GM19455 (cell line): ENCODE measurements around the gene SEC14L2.

ENCODE experiments used
- ATAC-seq: cut with Tn5 transposase; IDR thresholded peaks from one replicate; pipeline ENCODE4 v1.9.1; 2021; ENCODE audit not compliant: unreplicated experiment

Gene SEC14L2

DNA sequence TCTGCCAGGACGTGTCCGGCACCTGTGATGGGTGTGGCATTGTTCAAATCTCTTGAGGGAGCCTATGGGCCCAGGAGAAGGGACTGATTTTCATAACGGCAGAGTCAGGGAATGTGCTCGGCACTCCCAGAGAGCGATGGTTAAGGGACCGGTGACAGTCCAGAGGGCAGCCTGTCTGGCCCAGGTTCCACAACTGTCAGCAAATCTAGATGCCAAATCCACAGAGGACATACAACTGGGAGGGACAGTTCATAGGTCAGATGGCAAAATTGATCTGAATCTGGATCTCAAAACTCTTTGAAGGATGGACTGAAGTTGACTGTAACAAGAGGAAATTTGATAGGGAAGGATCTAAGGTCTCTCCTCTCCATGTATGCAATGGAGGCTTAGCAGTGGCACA, 7.5 kb downstream of the SEC14L2 start:
- ATAC-seq: no peak

DNA sequence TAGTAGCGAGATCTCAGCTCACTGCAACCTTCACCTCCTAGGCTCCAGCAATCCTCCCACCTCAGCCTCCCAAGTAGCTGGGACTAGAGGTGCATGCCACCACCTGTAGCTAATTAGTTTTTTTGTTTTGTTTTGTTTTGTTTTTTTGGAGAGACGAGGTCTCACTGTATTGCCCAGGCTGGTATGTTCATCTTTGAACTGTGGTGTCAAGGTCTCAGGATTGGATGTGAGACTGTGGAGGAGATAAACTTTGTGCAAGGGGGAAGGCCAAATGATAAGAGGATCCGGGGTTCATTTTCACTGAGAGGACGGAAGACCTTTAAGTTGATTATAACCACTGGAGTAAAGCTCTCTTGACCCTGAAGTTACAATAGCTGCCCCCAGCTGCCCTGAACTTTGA, 8.9 kb downstream of the SEC14L2 start:
- no peak for ATAC-seq

DNA sequence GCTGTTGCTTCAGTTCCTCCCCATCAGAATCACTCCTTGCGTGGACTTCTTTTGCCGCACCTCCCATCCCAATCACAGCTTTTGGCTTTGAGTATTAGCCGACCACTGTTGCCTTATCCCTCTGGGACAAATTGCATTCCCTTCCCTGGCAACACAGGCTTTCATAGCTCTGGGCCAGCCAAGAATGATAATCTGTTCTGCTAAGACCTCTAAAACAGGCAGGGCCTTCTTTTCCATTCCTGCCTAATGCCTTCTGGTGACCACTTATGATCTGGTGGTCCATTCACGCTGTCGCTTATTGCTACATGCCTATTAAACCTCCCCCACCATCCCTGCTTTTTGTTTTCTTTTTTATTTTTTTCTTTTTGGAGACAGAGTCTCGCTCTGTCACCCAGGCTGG, 9.6 kb downstream of the SEC14L2 start:
- ATAC-seq: no peak

DNA sequence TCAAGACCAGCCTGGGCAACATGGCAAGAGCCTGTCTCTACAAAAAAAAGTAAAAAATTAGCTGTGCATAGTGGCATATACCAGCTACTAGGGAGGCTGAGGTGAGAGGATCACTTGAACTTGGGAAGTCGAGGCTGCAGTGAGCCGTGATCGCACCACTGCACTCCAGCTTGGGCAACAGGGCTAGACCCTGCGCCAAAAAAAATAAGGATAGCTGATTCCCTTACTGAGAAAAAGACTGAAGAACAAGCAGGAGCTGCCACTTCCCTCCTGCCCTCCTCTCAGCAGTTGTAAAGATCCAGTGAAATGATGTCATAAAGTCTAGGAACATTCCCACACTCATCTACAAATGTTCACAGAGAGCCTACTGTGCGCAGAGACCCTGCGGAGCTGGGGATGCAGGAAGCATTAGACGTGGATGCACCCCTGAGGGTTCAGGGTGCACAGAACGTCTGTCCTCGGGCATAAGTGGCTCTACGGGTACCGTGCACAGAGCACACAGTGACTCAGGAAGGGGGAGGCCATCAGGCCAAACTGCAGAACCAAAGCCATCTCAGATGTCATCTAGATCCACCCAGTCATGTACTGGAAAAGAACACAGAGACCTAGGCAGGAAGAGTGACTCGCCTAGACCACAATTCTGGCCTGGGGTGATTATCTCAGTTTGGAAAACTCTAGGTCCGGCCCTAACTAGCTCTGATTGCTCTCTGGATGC, 11.7 kb downstream of the SEC14L2 start:
- ATAC-seq: no peak

DNA sequence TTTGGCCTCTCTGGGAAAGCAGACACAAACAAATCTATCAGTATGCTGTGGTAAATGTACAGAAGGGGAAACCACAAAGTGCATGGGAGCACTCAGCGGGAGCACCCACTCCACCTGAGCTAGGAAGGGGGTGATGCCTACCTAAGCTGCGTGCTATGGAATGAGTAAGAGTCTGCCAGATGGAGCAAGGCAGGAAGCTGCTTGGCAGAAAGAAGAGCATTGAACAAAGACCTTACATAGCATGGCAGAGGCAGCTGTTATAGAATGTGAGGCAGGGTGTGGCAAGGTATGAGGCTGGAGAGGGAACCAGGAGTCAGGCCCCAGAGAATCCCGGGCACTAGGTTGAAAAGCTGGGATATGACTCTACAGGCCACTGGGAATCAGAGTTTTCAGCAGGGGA, 15.0 kb downstream of the SEC14L2 start:
- ATAC-seq: no peak

DNA sequence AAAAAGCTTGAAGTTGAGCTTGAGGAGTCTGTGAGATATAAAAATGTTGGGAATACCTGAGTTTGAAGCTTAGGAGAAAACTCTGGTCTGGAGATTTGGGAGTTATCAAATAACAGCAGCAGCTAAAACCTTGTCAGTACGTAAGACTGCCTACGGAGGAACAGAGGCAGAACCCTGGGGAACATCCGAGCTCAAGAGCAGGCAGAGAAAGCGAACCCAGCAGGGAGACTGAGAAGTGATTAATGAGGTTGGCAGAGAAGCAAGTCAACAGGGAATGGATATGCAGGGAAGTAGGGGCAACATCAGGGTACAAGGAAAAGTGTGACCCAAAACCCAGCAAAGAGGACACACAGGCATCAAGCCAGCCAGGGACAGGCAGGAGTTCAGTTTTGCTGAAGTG, 16.2 kb downstream of the SEC14L2 start:
- no peak for ATAC-seq

DNA sequence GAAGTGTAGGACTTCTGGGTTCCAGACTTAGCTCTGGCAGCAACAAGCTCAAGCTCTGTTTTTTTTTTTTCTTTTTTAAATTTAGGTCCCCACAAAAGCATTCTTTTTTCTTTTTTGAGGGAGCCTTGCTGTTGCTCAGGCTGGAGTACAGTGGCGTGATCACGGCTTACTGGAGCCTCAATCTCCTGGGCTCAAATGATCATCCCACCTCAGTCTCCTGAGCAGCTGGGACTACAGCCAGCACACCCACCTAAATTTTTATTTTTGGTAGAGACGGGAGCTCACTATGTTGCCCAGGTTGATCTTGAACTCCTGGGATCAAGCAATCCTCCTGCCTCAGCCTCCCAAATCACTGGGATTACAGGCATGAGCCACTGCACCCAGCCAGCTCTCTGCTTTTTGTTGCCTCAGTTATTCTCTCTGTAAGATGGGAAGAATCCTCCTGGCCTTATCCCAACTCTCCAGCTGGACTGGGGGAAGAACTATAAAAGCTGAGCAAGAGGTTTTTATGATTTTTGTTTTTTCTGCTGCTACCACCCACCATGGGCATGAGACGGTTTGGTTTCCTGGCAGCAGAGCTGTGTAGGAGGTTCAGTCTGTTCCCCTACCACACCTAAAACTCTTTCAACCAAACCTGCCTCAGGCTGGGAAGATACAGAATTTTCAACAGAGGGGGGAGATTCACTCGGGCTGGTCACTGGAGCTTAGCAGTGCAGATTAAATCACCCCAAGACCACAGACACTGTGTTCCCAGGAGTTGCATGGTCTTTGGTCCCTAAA, 17.1 kb downstream of the SEC14L2 start:
- ATAC-seq: no peak

DNA sequence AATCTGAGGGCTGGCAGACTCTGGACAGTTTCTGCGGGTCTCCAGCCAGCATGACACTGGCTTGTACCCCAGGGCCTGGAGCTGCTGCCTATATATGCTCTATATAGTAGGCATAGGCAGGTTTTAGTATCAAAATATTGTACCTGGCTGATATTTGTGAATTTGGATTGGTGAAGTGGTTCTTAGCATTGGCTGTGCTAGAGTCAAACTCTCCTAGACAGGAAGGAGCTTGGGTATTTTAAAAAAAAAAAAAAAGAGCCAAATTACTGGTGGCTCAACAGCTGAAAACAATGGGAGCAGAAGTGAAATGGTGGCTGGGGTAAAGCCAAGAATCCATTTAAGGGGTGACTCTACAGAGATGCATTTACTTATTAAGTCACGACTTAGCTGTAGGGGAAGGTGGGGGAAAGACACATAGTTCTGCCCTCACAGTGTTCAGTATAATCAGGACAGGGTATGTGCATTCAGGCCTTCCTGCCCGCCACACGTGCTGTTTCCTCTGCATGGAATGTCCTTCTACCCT, 17.8 kb downstream of the SEC14L2 start:
- ATAC-seq: no peak

DNA sequence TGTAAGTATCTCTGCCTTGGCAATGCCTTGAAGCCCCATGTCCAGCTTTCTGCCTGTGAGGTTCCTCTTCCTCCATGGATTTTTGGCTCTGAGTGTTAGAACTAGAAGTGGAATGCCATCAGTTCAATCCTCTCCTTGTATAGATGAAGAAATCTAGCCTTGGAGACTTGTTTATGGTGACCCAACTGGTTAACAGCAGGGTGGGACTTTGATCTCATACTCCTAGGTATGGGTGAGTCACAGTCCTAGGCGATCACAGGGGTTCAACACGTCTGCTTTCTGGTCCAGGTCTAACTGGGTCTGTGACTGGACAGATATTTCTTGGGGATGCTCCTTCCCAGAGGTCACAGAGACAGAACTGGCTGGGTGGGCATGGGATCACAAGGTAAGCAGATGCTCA, 19.6 kb downstream of the SEC14L2 start:
- ATAC-seq: no peak

DNA sequence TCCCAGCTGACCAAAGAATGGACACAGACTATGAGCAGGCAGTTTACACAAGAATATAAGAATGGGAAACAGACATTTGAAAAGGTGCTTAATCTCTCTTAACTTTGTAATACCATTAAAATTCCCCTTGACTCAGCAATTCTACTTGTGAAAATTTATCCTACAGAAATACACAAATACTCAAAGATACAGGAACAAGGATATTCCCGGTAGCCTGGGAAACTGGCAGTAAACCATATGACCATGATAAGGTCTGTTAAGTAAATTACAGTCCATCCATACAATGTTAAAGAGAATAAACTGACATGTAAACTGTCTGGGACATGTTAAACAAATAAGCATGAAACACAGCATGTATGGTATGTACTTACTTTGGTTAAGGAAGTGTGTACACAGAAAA, 20.0 kb downstream of the SEC14L2 start:
- ATAC-seq: no peak

DNA sequence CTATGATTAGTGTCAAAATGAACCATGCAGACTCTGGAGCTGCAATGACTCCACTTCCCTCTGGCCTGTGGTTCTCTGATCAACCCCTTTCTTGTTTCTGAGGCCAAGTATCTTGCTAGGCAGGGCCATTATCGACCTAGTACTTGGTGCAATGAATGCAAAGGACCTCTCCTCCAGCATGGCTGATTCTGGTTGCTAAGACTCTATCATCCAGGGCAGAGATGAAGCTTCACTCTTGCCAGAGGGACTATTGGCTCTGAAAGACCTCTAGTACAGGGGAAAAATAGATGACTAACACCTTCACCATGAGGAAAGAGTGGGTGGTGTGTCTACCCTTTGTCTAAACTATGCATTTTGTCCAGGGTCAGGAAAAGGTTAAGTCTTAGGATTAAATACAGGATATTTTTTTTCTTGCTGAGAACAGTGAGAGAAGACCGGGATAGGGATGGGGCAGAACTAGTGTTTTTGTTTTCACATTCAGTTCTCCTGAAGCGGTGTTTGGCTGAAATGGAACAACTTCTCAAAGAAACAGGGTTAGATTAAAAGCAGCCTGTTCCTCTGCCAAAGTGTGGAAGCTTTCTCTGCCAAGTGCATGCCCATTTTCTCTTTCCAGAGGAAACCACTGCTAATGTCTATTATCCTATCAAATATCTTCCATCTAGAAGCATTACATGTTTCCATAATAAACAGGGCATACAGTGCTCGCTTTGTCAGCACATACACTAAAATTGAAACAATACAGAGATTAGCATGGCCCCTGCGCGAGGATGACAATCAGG, 23.7 kb downstream of the SEC14L2 start:
- no peak for ATAC-seq

DNA sequence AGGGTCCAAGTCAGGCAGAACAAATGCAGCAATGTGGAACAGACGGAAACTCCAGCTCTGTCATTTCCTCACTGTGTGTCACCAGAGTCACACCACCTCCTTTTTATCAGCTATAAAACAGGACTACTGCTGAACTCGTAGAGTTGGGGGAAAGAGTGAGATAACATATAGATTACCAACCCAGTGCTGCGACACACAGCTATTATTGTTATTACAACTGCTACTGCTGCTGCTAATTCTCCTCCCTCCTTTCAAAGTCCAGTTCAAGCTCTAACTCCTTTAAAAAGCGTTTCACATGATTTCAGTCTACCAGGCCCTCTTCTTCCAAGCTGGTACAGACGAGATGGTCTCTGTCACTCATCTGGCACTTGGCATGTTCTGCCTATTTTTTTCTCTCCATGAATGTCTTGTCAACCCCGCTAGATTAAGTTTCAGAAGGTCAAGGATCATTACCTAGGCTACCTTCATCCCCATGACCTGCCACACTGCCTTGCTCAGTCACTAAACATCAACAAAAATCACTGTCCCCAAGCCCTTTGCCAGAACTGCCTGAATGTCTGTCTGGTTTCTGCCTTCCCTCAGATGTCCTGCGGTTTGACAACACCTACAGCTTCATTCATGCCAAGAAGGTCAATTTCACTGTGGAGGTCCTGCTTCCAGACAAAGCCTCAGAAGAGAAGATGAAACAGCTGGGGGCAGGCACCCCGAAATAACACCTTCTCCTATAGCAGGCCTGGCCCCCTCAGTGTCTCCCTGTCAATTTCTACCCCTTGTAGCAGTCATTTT, 25.1 kb downstream of the SEC14L2 start:
- no peak for ATAC-seq

DNA sequence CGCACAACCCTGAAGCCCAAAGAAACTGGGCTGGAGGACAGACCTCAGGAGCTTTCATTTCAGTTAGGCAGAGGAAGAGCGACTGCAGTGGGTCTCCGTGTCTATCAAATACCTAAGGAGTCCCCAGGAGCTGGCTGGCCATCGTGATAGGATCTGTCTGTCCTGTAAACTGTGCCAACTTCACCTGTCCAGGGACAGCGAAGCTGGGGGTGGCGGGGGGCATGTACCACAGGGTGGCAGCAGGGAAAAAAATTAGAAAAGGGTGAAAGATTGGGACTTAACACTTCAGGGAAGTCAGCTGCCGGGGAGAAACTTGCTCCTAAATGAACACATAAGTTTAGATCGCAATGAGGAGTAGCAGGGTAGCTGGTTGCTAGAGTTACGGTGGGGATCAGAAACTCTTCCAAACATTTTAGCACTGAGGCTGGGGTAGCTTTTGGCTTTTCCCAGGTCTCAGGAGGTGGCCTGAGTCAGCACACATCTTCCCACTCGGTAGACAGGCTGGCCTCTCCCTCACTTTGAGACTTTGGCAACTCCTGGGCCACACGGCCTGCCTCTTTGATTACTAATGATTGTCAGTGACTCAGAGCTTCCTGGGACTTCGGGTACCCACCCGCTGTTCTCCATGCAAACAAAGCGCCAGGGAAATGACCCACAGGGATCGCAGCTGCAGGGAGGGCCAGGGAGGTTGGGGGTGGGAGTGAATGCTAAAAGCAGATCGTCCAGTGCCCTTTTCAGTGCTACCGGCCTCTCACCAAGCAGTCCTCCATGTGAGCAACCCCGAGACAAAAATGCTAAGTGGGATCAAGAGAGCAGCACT, 25.9 kb downstream of the SEC14L2 start:
- no peak for ATAC-seq

DNA sequence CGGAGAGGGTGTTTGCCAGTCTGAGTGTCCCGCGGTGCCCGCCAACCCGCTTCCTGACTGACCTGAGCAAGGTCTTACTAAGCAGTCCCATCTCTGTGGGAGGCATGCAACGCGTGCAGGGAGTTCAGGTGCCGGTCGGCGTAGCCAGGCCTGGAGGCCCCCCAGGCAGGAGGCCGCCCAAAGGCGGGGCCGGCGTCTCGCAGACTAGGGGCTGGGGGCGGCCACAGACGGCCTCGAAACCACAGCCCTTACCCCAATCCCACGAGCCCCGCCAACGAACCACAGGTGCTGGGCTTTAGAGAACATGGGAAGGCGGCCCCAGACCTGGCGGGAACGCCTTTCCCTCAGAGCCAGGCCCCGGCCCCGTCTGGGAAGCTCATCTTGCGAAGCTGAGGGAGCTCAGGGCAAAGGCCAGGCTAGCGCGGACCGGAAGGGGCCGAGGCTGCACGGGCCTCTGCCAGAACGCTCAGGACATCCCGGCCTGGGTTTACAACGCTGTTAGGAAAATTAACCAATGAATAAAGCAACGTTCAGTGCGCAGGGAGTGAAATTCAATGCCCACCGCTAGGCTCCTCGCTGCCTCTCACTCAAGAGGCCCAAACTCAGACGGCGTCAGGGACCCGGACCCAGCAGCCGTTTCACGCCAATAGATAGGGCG, 26.6 kb downstream of the SEC14L2 start:
- ATAC-seq: peak; percentile 39

DNA sequence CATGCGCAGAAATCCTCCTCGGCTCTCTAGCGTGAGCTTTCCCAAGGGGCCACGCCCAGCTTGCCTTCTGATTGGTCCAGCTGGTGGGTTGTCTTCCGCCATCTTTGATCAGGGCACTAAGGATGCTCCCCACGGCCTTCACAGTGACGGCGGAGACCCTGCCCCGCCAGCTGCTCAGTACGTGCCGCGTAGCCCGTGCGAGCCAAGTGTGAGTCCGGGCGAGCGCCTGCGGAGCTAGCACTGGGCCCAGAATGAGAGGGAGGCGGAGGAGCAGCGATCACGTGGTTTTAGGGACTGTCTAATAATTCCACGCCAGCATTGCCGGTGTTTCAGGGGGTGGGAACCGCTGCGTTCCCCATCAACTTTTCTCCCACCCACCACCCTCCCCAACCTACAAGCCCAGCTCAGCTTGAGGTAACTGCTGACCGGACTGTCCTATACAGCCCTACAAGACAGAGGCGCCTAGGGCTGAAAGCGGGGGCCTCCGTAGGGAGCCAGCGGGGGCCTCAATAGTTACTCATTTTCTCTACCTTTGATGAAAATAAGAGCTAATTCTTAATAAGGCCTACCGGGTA, 27.2 kb downstream of the SEC14L2 start:
- peak; percentile 86 for ATAC-seq

DNA sequence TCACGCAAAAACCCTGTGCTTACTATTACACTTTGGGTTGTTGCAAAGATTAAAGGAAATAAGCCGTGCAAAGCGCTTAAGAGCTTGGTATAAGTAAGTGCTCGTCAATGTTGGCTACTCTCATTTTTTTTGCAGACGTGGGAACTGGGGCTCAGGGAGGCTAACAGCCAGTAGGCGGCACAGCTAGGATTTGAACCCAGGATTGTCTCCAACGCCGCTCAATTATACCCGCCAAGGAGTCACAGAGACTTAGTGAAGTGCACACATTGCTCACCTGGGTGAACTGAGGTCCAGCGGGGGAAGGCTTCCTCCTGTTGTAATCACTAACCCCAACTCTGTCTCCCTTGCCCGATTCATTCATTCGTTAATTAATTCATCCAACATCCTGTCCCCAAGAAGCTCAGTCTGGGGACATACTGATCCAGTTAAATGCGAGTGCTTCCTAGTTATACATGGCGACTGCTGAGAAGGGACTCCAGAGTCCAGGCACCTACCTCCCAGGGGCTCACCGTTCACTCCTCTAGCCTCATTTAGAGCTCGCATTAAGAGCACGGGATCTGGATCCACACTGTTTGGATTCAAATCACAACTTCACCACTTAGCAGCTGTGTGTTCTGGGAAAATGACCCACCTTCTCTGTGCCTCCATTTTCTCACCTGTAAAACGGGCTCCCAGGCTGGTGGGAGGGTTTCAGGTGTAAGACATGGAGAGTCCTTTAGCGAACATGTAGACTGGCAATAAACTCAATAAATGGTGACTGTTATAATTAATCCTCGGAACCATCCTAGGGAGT, 27.9 kb downstream of the SEC14L2 start:
- no peak for ATAC-seq

DNA sequence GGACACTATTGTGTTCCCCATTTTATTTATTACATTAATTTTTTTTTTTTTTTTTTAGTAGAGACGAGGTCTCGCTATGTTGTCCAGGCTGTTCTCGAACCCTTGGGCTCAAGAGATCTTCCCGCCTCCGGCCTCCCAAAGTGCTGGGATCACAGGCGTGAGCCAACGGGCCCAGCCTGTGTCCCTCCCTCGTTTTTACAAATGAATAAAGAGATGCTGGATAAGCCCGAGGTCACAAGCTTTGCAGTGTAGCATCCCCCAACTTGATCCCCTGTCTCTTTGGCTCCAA, 28.5 kb downstream of the SEC14L2 start:
- ATAC-seq: no peak

DNA sequence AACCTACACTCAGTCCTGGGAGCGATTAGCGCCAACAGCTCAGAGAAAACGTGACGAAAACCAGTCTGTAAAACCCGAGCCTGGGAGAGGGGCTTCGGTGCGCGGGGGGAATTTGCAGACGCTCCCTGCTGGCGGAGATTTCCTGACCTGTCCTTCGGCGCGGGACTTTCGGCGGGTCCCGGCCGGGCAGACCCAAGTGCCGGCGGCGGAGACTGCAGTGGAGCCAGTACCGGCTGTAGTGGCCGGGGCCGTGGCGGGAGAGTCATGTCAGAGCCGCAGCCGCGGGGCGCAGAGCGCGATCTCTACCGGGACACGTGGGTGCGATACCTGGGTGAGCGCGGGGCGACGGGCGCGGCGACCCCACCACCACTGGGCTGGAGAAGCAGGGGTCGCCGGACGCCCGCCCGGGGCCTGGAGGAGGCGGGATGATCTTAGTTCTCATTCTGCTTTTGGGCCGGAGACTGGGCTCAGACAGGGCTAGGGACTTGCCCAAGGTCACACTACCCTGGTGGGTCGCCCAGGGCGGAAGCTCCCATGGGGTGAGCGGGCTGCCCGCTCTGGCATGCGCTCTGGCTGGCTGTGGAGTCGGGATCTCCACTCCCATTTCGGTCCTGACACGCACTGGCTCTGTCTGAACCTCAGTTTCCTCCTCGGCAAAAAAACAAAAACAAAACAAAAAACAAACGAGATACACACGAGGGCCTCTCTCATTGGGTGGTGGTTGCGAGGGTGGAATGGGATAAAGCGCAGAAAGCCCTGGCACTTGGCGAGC, 29.0 kb downstream of the SEC14L2 start, which contains the start of gene MTFP1:
Gene MTFP1, plus strand, starts transcription at position 153 of the 772 bp plus-strand sequence. Its CDS starts 112 bp downstream, at position 265.
- no peak for ATAC-seq
